Measurements from ENCODE around the gene SUN3. TPM values are rescaled to one million over a fixed set of nuclear protein-coding genes. Genes with fewer than 3 reads are reported as not detected.
"Not testable (repeated sequence)": the region's sequence is repeated elsewhere in the genome, so short reads cannot be mapped to it uniquely, and the experiment has no call there.

SUN3 gene
- total RNA-seq, 1 donor from 2014 or later = not detected

GRCh38 chr7:47950714-47951113 is 78.2 kb downstream of the SUN3 start:
- no peaks in the 10 kb centered on the region for H3K9me3 ChIP-seq (ENCODE audit: control insufficient read depth in 3 of 3, low read length in 3 of 3)
- no peak overlapping the region for H3K27ac ChIP-seq (ENCODE audit: low read depth, low read length)
- H3K36me3 ChIP-seq (ENCODE audit: control insufficient read depth in 3 of 3, insufficient read depth in 3 of 3, low read length in 3 of 3) = peaks cover 5 to 11% (median 6%) of the 10 kb centered on the region in 3 donors
- no peak overlapping the region for H3K9ac ChIP-seq (ENCODE audit: low read depth in 1 of 3, low read length in 3 of 3)
- peaks cover 0 to 11% (median under 1%) of the 10 kb centered on the region in 3 donors for H3K4me1 ChIP-seq (ENCODE audit: control insufficient read depth in 3 of 3, insufficient read depth in 3 of 3, low read length in 3 of 3)
- H3K4me3 ChIP-seq (ENCODE audit: low read length in 3 of 3) = no peak overlapping the region
- H3K27me3 ChIP-seq (ENCODE audit: control insufficient read depth in 3 of 3, insufficient read depth in 3 of 3, low read length in 3 of 3) = no peaks in the 10 kb centered on the region

GRCh38 chr7:47949703-47950102 is 79.2 kb downstream of the SUN3 start:
- H3K27ac ChIP-seq (ENCODE audit: low read depth, low read length) = peak overlapping the region; percentile 20
- no peaks in the 10 kb centered on the region for H3K27me3 ChIP-seq (ENCODE audit: control insufficient read depth in 3 of 3, insufficient read depth in 3 of 3, low read length in 3 of 3)
- peak overlapping the region in 1 of 3 donors; percentile 34 for H3K9ac ChIP-seq (ENCODE audit: low read depth in 1 of 3, low read length in 3 of 3)
- H3K4me1 ChIP-seq (ENCODE audit: control insufficient read depth in 3 of 3, insufficient read depth in 3 of 3, low read length in 3 of 3) = peaks cover 0 to 11% (median 2%) of the 10 kb centered on the region in 3 donors
- no peak overlapping the region for H3K4me3 ChIP-seq (ENCODE audit: low read length in 3 of 3)
- no peaks in the 10 kb centered on the region for H3K9me3 ChIP-seq (ENCODE audit: control insufficient read depth in 3 of 3, low read length in 3 of 3)
- H3K36me3 ChIP-seq (ENCODE audit: control insufficient read depth in 3 of 3, insufficient read depth in 3 of 3, low read length in 3 of 3) = peaks cover 2 to 7% (median 5%) of the 10 kb centered on the region in 3 donors

- Histone ChIP-seq H3K27me3 (ENCODE audit: control insufficient read depth in 3 of 3, insufficient read depth in 3 of 3, low read length in 3 of 3) (no peaks in the 10 kb centered on the region), H3K9me3 (ENCODE audit: control insufficient read depth in 3 of 3, low read length in 3 of 3) (no peaks in the 10 kb centered on the region), H3K27ac (ENCODE audit: low read depth, low read length) (peak within 1 kb of the TSS; percentile 41), H3K4me3 (ENCODE audit: low read length in 3 of 3) (no peak within 1 kb of the TSS), H3K36me3 (ENCODE audit: control insufficient read depth in 3 of 3, insufficient read depth in 3 of 3, low read length in 3 of 3) (no peaks in the 10 kb centered on the region), H3K9ac (ENCODE audit: low read depth in 1 of 3, low read length in 3 of 3) (no peak within 1 kb of the TSS), H3K4me1 (ENCODE audit: control insufficient read depth in 3 of 3, insufficient read depth in 3 of 3, low read length in 3 of 3) (peaks cover 0 to 11% (median 2%) of the 10 kb centered on the region in 3 donors)
Measured at GRCh38 chr7:47948141-47948790, 80.6 kb downstream of the SUN3 start, which contains the start of gene PKD1L1. PKD1L1 (minus strand) TSS chr7:47948466; CDS start chr7:47948440, 26 bp downstream.

GRCh38 chr7:47947355-47947749 is 81.6 kb downstream of the SUN3 start:
- Histone ChIP-seq H3K4me3 (ENCODE audit: low read length in 3 of 3) (no peak overlapping the region), H3K4me1 (ENCODE audit: control insufficient read depth in 3 of 3, insufficient read depth in 3 of 3, low read length in 3 of 3) (peaks cover 0 to 11% (median 2%) of the 10 kb centered on the region in 3 donors), H3K27me3 (ENCODE audit: control insufficient read depth in 3 of 3, insufficient read depth in 3 of 3, low read length in 3 of 3) (no peaks in the 10 kb centered on the region), H3K9me3 (ENCODE audit: control insufficient read depth in 3 of 3, low read length in 3 of 3) (no peaks in the 10 kb centered on the region), H3K27ac (ENCODE audit: low read depth, low read length) (no peak overlapping the region), H3K9ac (ENCODE audit: low read depth in 1 of 3, low read length in 3 of 3) (no peak overlapping the region), H3K36me3 (ENCODE audit: control insufficient read depth in 3 of 3, insufficient read depth in 3 of 3, low read length in 3 of 3) (no peaks in the 10 kb centered on the region)

- H3K27ac ChIP-seq (ENCODE audit: low read depth, low read length) = peak overlapping the region; percentile 28
- H3K9ac ChIP-seq (ENCODE audit: low read depth in 1 of 3, low read length in 3 of 3) = no peak overlapping the region
- H3K9me3 ChIP-seq (ENCODE audit: control insufficient read depth in 3 of 3, low read length in 3 of 3) = no peaks in the 10 kb centered on the region
- H3K4me1 ChIP-seq (ENCODE audit: control insufficient read depth in 3 of 3, insufficient read depth in 3 of 3, low read length in 3 of 3) = peaks cover 0 to 11% (median 2%) of the 10 kb centered on the region in 3 donors
- no peak overlapping the region for H3K4me3 ChIP-seq (ENCODE audit: low read length in 3 of 3)
- no peaks in the 10 kb centered on the region for H3K36me3 ChIP-seq (ENCODE audit: control insufficient read depth in 3 of 3, insufficient read depth in 3 of 3, low read length in 3 of 3)
- no peaks in the 10 kb centered on the region for H3K27me3 ChIP-seq (ENCODE audit: control insufficient read depth in 3 of 3, insufficient read depth in 3 of 3, low read length in 3 of 3)
Measured at GRCh38 chr7:47946581-47947354, 82.1 kb downstream of the SUN3 start.

- Histone ChIP-seq H3K9me3 (ENCODE audit: control insufficient read depth in 3 of 3, low read length in 3 of 3) (no peaks in the 10 kb centered on the region), H3K4me3 (ENCODE audit: low read length in 3 of 3) (no peak overlapping the region), H3K27ac (ENCODE audit: low read depth, low read length) (peak overlapping the region; percentile 28), H3K36me3 (ENCODE audit: control insufficient read depth in 3 of 3, insufficient read depth in 3 of 3, low read length in 3 of 3) (no peaks in the 10 kb centered on the region), H3K4me1 (ENCODE audit: control insufficient read depth in 3 of 3, insufficient read depth in 3 of 3, low read length in 3 of 3) (peaks cover 0 to 18% (median 2%) of the 10 kb centered on the region in 3 donors), H3K27me3 (ENCODE audit: control insufficient read depth in 3 of 3, insufficient read depth in 3 of 3, low read length in 3 of 3) (no peaks in the 10 kb centered on the region), H3K9ac (ENCODE audit: low read depth in 1 of 3, low read length in 3 of 3) (no peak overlapping the region)
Measured at GRCh38 chr7:47945261-47946015, 83.5 kb downstream of the SUN3 start.

GRCh38 chr7:47944536-47945260 is 84.2 kb downstream of the SUN3 start:
- Histone ChIP-seq H3K27me3 (ENCODE audit: control insufficient read depth in 3 of 3, insufficient read depth in 3 of 3, low read length in 3 of 3) (no peaks in the 10 kb centered on the region), H3K4me3 (ENCODE audit: low read length in 3 of 3) (no peak overlapping the region), H3K9me3 (ENCODE audit: control insufficient read depth in 3 of 3, low read length in 3 of 3) (no peaks in the 10 kb centered on the region), H3K9ac (ENCODE audit: low read depth in 1 of 3, low read length in 3 of 3) (no peak overlapping the region), H3K36me3 (ENCODE audit: control insufficient read depth in 3 of 3, insufficient read depth in 3 of 3, low read length in 3 of 3) (no peaks in the 10 kb centered on the region), H3K27ac (ENCODE audit: low read depth, low read length) (no peak overlapping the region), H3K4me1 (ENCODE audit: control insufficient read depth in 3 of 3, insufficient read depth in 3 of 3, low read length in 3 of 3) (peaks cover 0 to 17% (median 2%) of the 10 kb centered on the region in 3 donors)

- peaks cover 0 to 17% (median 2%) of the 10 kb centered on the region in 3 donors for H3K4me1 ChIP-seq (ENCODE audit: control insufficient read depth in 3 of 3, insufficient read depth in 3 of 3, low read length in 3 of 3)
- H3K4me3 ChIP-seq (ENCODE audit: low read length in 3 of 3) = no peak overlapping the region
- H3K27ac ChIP-seq (ENCODE audit: low read depth, low read length) = no peak overlapping the region
- H3K9me3 ChIP-seq (ENCODE audit: control insufficient read depth in 3 of 3, low read length in 3 of 3) = no peaks in the 10 kb centered on the region
- H3K27me3 ChIP-seq (ENCODE audit: control insufficient read depth in 3 of 3, insufficient read depth in 3 of 3, low read length in 3 of 3) = no peaks in the 10 kb centered on the region
- no peak overlapping the region for H3K9ac ChIP-seq (ENCODE audit: low read depth in 1 of 3, low read length in 3 of 3)
- no peaks in the 10 kb centered on the region for H3K36me3 ChIP-seq (ENCODE audit: control insufficient read depth in 3 of 3, insufficient read depth in 3 of 3, low read length in 3 of 3)
Measured at GRCh38 chr7:47943676-47944474, 85.0 kb downstream of the SUN3 start.

GRCh38 chr7:47942651-47943050 is 86.3 kb downstream of the SUN3 start:
- H3K4me1 ChIP-seq (ENCODE audit: control insufficient read depth in 3 of 3, insufficient read depth in 3 of 3, low read length in 3 of 3) = peaks cover 0 to 15% (median 2%) of the 10 kb centered on the region in 3 donors
- H3K4me3 ChIP-seq (ENCODE audit: low read length in 3 of 3); H3K27me3 ChIP-seq (ENCODE audit: control insufficient read depth in 3 of 3, insufficient read depth in 3 of 3, low read length in 3 of 3); H3K9ac ChIP-seq (ENCODE audit: low read depth in 1 of 3, low read length in 3 of 3); H3K9me3 ChIP-seq (ENCODE audit: control insufficient read depth in 3 of 3, low read length in 3 of 3); H3K27ac ChIP-seq (ENCODE audit: low read depth, low read length); H3K36me3 ChIP-seq (ENCODE audit: control insufficient read depth in 3 of 3, insufficient read depth in 3 of 3, low read length in 3 of 3): not testable (repeated sequence)
